Stimulated activated CD8-positive, alpha-beta memory T cell treated with anti-CD3 and anti-CD28 coated beads, Interleukin-7, amount 100 ng/mL, for 24 hours (primary cell): ENCODE measurements around the gene SPTAN1.

Source experiments
- DNase-seq: peaks from one replicate; pipeline ENCODE4 v3.0.0-alpha.2; 2020; ENCODE audit warnings: low read depth

The SPTAN1 gene

GRCh38 chr9:128675382-128675781 lies 123.0 kb downstream of the SPTAN1 start:
- no peak for DNase-seq

GRCh38 chr9:128677794-128678193 lies 125.4 kb downstream of the SPTAN1 start:
- no peak for DNase-seq
